Measurements from ENCODE around the gene CFH. TPM values are rescaled to one million over a fixed set of nuclear protein-coding genes. Genes with fewer than 3 reads are reported as not detected.

Gene CFH
- total and polyA plus RNA-seq, 2 donors (not counting 3 experiments of a cell fraction or from before 2014, with no cell fraction given) = 20.7 to 25.3 TPM

GRCh38 chr1:196680107-196680506 is 28.3 kb downstream of the CFH start:
- Histone ChIP-seq H3K79me2 (ENCODE audit: control insufficient read depth, insufficient read depth, low read length) (no peaks in the 10 kb centered on the region), H3K27me3 (ENCODE audit: control insufficient read depth in 2 of 2, insufficient read depth in 2 of 2, low read length in 2 of 2) (no peaks in the 10 kb centered on the region), H3K9me1 (replicated peaks; ENCODE audit: control insufficient read depth, extremely low read depth, insufficient read depth, low read length) (no peaks in the 10 kb centered on the region), H3K4me1 (ENCODE audit: control insufficient read depth, extremely low read depth, insufficient read depth, low read length) (peaks cover 12% of the 10 kb centered on the region), H3K27ac (ENCODE audit: insufficient read depth, low read depth, low read length) (no peak overlapping the region), H3K4me2 (ENCODE audit: insufficient read depth, low read length) (peak overlapping the region; percentile 22), H2AFZ (ENCODE audit: low read depth, low read length) (no peak overlapping the region), H3K4me3 (replicated peaks in 1 of 3; ENCODE audit: insufficient read depth in 1 of 3, low read depth in 1 of 3, low read length in 3 of 3) (no peak overlapping the region), H3K9ac (replicated peaks; ENCODE audit: extremely low read depth, insufficient read depth, low read length) (no peak overlapping the region), H3K36me3 (ENCODE audit: control insufficient read depth in 2 of 2, extremely low read depth in 1 of 2, insufficient read depth in 2 of 2, low read length in 2 of 2) (no peaks in the 10 kb centered on the region), H4K20me1 (replicated peaks; ENCODE audit: control insufficient read depth, extremely low read depth, insufficient read depth, low read length) (no peaks in the 10 kb centered on the region), H3K9me3 (replicated peaks; ENCODE audit: control insufficient read depth, insufficient read depth, low read length) (no peaks in the 10 kb centered on the region)
- intact Hi-C loops (cut with micrococcal nuclease) = no loop called here
- peak; percentile 33 for DNase-seq (ENCODE audit: low read depth, low spot score)
- no peak for FAIRE-seq
- no peak for TF ChIP-seq GATA2 (IDR thresholded peaks at IDR 0.05; ENCODE audit: insufficient read depth, insufficient read length, low read depth, low read length)
- peak; percentile 55 for TF ChIP-seq FOS (IDR thresholded peaks at IDR 0.05; ENCODE audit: borderline replicate concordance, insufficient read depth, low read length)
- TF ChIP-seq JUN (IDR thresholded peaks at IDR 0.05; ENCODE audit: borderline replicate concordance, insufficient read depth, insufficient read length, low read depth) = peak; percentile 11
- ChIA-PET CTCF (no interaction called here), POLR2A (no interaction called here)
- BruUV-seq (replicated peaks) = no TSS peak
- dilution Hi-C loops (cut with MboI; ENCODE audit: extremely low pct_ligation_motif_present, low sequenced_read_pairs) = no loop called here

- Histone ChIP-seq H2AFZ (ENCODE audit: low read depth, low read length) (no peak overlapping the region), H3K4me1 (ENCODE audit: control insufficient read depth, extremely low read depth, insufficient read depth, low read length) (peaks cover 5% of the 10 kb centered on the region), H3K79me2 (ENCODE audit: control insufficient read depth, insufficient read depth, low read length) (no peaks in the 10 kb centered on the region), H3K27ac (ENCODE audit: insufficient read depth, low read depth, low read length) (no peak overlapping the region), H3K4me2 (ENCODE audit: insufficient read depth, low read length) (no peak overlapping the region), H3K4me3 (replicated peaks in 1 of 3; ENCODE audit: insufficient read depth in 1 of 3, low read depth in 1 of 3, low read length in 3 of 3) (no peak overlapping the region), H3K27me3 (ENCODE audit: control insufficient read depth in 2 of 2, insufficient read depth in 2 of 2, low read length in 2 of 2) (no peaks in the 10 kb centered on the region), H4K20me1 (replicated peaks; ENCODE audit: control insufficient read depth, extremely low read depth, insufficient read depth, low read length) (no peaks in the 10 kb centered on the region), H3K36me3 (ENCODE audit: control insufficient read depth in 2 of 2, extremely low read depth in 1 of 2, insufficient read depth in 2 of 2, low read length in 2 of 2) (no peaks in the 10 kb centered on the region), H3K9me3 (replicated peaks; ENCODE audit: control insufficient read depth, insufficient read depth, low read length) (no peaks in the 10 kb centered on the region), H3K9me1 (replicated peaks; ENCODE audit: control insufficient read depth, extremely low read depth, insufficient read depth, low read length) (no peaks in the 10 kb centered on the region), H3K9ac (replicated peaks; ENCODE audit: extremely low read depth, insufficient read depth, low read length) (no peak overlapping the region)
- ChIA-PET CTCF (no interaction called here), POLR2A (no interaction called here)
- no peak for FAIRE-seq
- intact Hi-C loops (cut with micrococcal nuclease) = no loop called here
- dilution Hi-C loops (cut with MboI; ENCODE audit: extremely low pct_ligation_motif_present, low sequenced_read_pairs) = no loop called here
- no peak for TF ChIP-seq FOS (IDR thresholded peaks at IDR 0.05; ENCODE audit: borderline replicate concordance, insufficient read depth, low read length)
- TF ChIP-seq POLR2AphosphoS5 (IDR thresholded peaks at IDR 0.05; ENCODE audit: insufficient read depth, low read depth, low read length) = no peak
- no peak for TF ChIP-seq GATA2 (IDR thresholded peaks at IDR 0.05; ENCODE audit: insufficient read depth, insufficient read length, low read depth, low read length)
- TF ChIP-seq MYC (IDR thresholded peaks at IDR 0.05; ENCODE audit: low read depth, low read length) = no peak
- no peak for TF ChIP-seq MAX (IDR thresholded peaks at IDR 0.05; ENCODE audit: insufficient read depth, insufficient read length)
- TF ChIP-seq EZH2 (IDR thresholded peaks at IDR 0.05; ENCODE audit: borderline replicate concordance, low read depth, low read length, severe bottlenecking) = no peak
- TF ChIP-seq CTCF (IDR thresholded peaks at IDR 0.05; ENCODE audit: extremely low read depth in 1 of 2, insufficient read depth in 1 of 2, low read depth in 1 of 2, low read length in 2 of 2) = no peak
- TF ChIP-seq JUN (IDR thresholded peaks at IDR 0.05; ENCODE audit: borderline replicate concordance, insufficient read depth, insufficient read length, low read depth) = no peak
- TF ChIP-seq POLR2A (IDR thresholded peaks at IDR 0.05; ENCODE audit: low read depth, low read length) = no peak
- BruUV-seq (replicated peaks) = no TSS peak
- DNase-seq (ENCODE audit: low read depth, low spot score) = no peak
Observed at GRCh38 chr1:196684476-196684875, 32.6 kb downstream of the CFH start.

All from endothelial cell of umbilical vein (primary cell).